Vagina (tissue), 2 donors: ENCODE results near the gene ADARB1.

Source experiments
- CTCF ChIP-seq, 3 experiments: fragments of 450-650 bp in 2 of 3; fragments of 200-600 bp in 1 of 3; sonication (generic) in 1 of 3; IDR thresholded peaks; one replicate each; pipeline ENCODE4 v1.5.1; 2017 to 2019; ENCODE audit warnings: antibody characterized with exemption in 3 of 3, mild to moderate bottlenecking in 2 of 3, moderate library complexity in 2 of 3
- POLR2A ChIP-seq, 2 donors: fragments of 450-650 bp; IDR thresholded peaks; one replicate each; pipeline ENCODE4 v1.6.1; 2017; ENCODE audit warnings: antibody characterized with exemption in 2 of 2, mild to moderate bottlenecking in 2 of 2, moderate library complexity in 2 of 2
- POLR2AphosphoS5 ChIP-seq, 2 donors: sonication (generic); formaldehyde crosslinking; IDR thresholded peaks; one replicate each; pipeline ENCODE4 v1.9.0; 2017; ENCODE audit warnings: antibody characterized with exemption in 2 of 2, mild to moderate bottlenecking in 2 of 2, low read depth in 1 of 2; ENCODE audit not compliant: insufficient read depth in 1 of 2

GRCh38 chr21:45099571-45099970 lies 25.2 kb downstream of the ADARB1 start:
- no peak for TF ChIP-seq POLR2A (IDR thresholded peaks at IDR 0.05)
- no peak for TF ChIP-seq CTCF (IDR thresholded peaks at IDR 0.05)
- TF ChIP-seq POLR2AphosphoS5 (IDR thresholded peaks at IDR 0.05; ENCODE audit: insufficient read depth in 1 of 2, low read depth in 1 of 2) = no peak
